Measurements from ENCODE around the gene C12orf60. TPM values are rescaled to one million over a fixed set of nuclear protein-coding genes. Genes with fewer than 3 reads are reported as not detected.

The C12orf60 gene
- total and polyA plus RNA-seq, 2 donors from 2014 or later, result 2.0 to 4.5 TPM

DNA sequence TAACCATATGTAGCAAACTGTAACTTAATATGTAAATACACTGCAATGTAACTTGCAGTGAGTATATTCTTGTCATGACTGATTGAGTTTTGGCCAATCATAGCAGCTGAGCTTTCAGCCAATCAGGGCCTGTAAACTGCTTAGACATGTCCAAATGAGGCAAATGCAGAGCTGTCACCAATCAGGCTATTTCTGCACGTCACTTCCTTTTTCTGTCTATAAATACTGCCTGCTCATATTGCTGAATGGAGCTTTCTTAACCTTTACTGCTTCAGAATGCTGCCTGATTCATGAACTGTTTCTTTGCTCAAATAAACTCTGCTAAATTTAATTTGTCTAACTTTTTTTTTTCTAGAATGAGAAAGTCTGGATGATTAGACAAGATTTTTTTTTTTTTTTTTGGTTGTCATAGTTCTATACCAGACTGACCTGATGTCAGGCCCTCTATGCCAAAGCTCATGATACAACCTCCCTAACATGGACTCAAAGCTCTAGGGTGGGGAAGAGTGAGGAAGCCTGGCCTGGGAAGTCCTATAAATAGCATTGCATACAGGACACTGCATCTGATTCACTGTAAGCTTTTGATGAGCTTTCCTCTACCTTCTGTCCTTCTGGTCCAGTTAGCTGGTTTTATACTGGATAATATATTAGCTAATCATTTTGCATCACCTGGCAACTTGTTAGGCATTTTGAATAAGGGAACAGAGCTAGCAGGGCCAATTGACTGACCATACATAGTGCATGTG lies 70.1 kb downstream of the C12orf60 start:
- H3K4me1 ChIP-seq (ENCODE audit: control insufficient read depth in 2 of 3, insufficient read depth in 2 of 3, low read depth in 1 of 3, low read length in 3 of 3), result no peaks in the 10 kb centered on the region
- no peak for TF ChIP-seq CTCF (IDR thresholded peaks at IDR 0.05; ENCODE audit: borderline replicate concordance, extremely low read depth, insufficient read depth)
- H3K27me3 ChIP-seq (ENCODE audit: control insufficient read depth, insufficient read depth, low read length), result no peaks in the 10 kb centered on the region
- DNase-seq (no peak), FAIRE-seq (no peak)
- H3K4me3 ChIP-seq (ENCODE audit: low read length in 3 of 3), result no peak overlapping the region
- no peak overlapping the region for H3K27ac ChIP-seq (ENCODE audit: low read depth in 2 of 2, low read length in 2 of 2)
- intact Hi-C loops (cut with DNase I), result no loop called here
- H3K36me3 ChIP-seq (ENCODE audit: control insufficient read depth in 2 of 3, insufficient read depth in 3 of 3, low read length in 3 of 3), result no peaks in the 10 kb centered on the region
- no peaks in the 10 kb centered on the region for H3K9me3 ChIP-seq (ENCODE audit: control insufficient read depth in 2 of 3, insufficient read depth in 1 of 3, low read length in 3 of 3)
- H3K9ac ChIP-seq (ENCODE audit: low read length in 3 of 3), result no peak overlapping the region

Other genes starting within 250 kb of the C12orf60 start
- 28.6 TPM for gene PLBD1, start 235.8 kb upstream of the C12orf60 start, total RNA-seq
- gene PLBD1, start 235.8 kb upstream of the C12orf60 start, polyA plus RNA-seq (ENCODE audit: insufficient read depth, low read depth, low replicate concordance), result 28.4 TPM
- not detected for gene GUCY2C, start 107.1 kb upstream of the C12orf60 start, total RNA-seq
- not detected for gene GUCY2C, start 107.1 kb upstream of the C12orf60 start, polyA plus RNA-seq (ENCODE audit: insufficient read depth, low read depth, low replicate concordance)
- gene WBP11, start 192 bp upstream of the C12orf60 start, total RNA-seq, result 55.5 TPM
- 17.6 TPM for gene WBP11, start 192 bp upstream of the C12orf60 start, polyA plus RNA-seq (ENCODE audit: insufficient read depth, low read depth, low replicate concordance)
- 0.76 TPM for gene SMCO3, start 10.5 kb downstream of the C12orf60 start, total RNA-seq
- 10.9 TPM for gene SMCO3, start 10.5 kb downstream of the C12orf60 start, polyA plus RNA-seq (ENCODE audit: insufficient read depth, low read depth, low replicate concordance)
- 3.0 TPM for gene ART4, start 39.9 kb downstream of the C12orf60 start, total RNA-seq
- gene ART4, start 39.9 kb downstream of the C12orf60 start, polyA plus RNA-seq (ENCODE audit: insufficient read depth, low read depth, low replicate concordance), result 2.6 TPM
- 811 TPM for gene MGP, start 82.2 kb downstream of the C12orf60 start, total RNA-seq
- 745 TPM for gene MGP, start 82.2 kb downstream of the C12orf60 start, polyA plus RNA-seq (ENCODE audit: insufficient read depth, low read depth, low replicate concordance)
- gene ERP27, start 134.9 kb downstream of the C12orf60 start, total RNA-seq, result 11.0 TPM
- 35.3 TPM for gene ERP27, start 134.9 kb downstream of the C12orf60 start, polyA plus RNA-seq (ENCODE audit: insufficient read depth, low read depth, low replicate concordance)
- gene ARHGDIB, start 157.9 kb downstream of the C12orf60 start, total RNA-seq, result 151 TPM
- 127 TPM for gene ARHGDIB, start 157.9 kb downstream of the C12orf60 start, polyA plus RNA-seq (ENCODE audit: insufficient read depth, low read depth, low replicate concordance)
- not detected for gene PDE6H, start 169.4 kb downstream of the C12orf60 start, total RNA-seq
- not detected for gene PDE6H, start 169.4 kb downstream of the C12orf60 start, polyA plus RNA-seq (ENCODE audit: insufficient read depth, low read depth, low replicate concordance)